Measurements from ENCODE around the gene THEM4.

THEM4 gene

DNA sequence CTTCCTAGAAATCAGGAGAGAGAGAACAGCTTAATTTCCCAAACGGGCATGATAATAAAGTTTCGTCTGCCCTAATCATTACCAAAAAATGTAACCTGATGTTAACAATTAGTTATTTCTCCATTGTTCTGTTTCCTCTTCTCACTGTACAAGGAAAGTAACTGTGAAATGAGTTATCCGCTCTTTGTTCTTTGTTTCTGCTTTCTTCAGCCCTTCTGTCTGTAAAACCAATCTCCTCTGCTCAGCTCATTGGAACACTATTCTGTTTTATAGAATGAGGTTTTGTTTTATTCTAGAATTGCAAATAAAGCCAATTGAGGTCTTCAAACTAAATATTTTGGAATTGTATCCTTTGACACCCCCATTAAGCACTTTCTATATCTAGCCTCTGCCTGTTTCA is 8.8 kb upstream of the THEM4 start:
- DNase-seq (ENCODE audit: low read depth), result no peak
- H3K4me3 ChIP-seq (ENCODE audit: low read depth, low read length), result no peak overlapping the region
- TF ChIP-seq, protein P1, sequence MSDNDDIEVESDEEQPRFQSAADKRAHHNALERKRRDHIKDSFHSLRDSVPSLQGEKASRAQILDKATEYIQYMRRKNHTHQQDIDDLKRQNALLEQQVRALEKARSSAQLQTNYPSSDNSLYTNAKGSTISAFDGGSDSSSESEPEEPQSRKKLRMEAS (IDR thresholded peaks at IDR 0.05; ENCODE audit: low read depth, low read length), result no peak
- no peak for TF ChIP-seq POLR2A (IDR thresholded peaks at IDR 0.05; ENCODE audit: extremely low read depth, insufficient read length)
- TF ChIP-seq MYC (IDR thresholded peaks at IDR 0.05; ENCODE audit: low read depth, low read length), result no peak
- TF ChIP-seq, protein P2, sequence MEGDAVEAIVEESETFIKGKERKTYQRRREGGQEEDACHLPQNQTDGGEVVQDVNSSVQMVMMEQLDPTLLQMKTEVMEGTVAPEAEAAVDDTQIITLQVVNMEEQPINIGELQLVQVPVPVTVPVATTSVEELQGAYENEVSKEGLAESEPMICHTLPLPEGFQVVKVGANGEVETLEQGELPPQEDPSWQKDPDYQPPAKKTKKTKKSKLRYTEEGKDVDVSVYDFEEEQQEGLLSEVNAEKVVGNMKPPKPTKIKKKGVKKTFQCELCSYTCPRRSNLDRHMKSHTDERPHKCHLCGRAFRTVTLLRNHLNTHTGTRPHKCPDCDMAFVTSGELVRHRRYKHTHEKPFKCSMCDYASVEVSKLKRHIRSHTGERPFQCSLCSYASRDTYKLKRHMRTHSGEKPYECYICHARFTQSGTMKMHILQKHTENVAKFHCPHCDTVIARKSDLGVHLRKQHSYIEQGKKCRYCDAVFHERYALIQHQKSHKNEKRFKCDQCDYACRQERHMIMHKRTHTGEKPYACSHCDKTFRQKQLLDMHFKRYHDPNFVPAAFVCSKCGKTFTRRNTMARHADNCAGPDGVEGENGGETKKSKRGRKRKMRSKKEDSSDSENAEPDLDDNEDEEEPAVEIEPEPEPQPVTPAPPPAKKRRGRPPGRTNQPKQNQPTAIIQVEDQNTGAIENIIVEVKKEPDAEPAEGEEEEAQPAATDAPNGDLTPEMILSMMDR (IDR thresholded peaks at IDR 0.05; ENCODE audit: low read depth, low read length), result no peak

DNA sequence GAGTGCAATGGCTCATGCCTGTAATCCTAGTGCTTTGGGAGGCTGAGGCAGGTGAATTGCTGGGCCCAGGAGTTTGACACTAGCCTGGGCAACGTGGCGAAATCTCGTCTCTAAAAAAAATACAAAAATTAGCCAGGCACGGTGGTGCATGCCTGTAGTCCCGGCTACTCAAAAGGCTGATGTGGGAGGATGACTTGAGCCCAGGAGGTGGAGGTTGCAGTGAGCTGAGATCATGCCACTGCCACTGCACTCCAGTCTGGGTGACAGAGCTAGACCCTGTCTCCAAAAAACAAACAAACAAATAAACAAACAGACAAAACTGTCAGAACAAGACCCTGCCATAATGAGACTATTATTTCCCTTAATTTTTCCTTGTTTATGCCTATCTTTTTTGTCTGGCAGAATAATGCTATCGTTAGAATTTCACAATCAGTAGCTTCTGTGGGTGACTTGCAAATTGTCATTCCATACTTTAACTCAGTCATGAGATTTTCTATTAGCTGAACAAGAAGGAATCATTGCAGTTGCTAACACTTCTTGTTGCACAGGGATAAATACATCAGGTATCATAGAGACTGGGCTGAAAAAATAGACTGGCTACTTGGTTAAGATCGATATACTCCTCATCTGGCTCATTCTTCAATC is 7.5 kb upstream of the THEM4 start:
- DNase-seq (ENCODE audit: low read depth), result peak; percentile 32
- H3K4me3 ChIP-seq (ENCODE audit: low read depth, low read length), result no peak overlapping the region
- TF ChIP-seq, protein P2 (IDR thresholded peaks at IDR 0.05; ENCODE audit: low read depth, low read length), result no peak
- no peak for TF ChIP-seq MYC (IDR thresholded peaks at IDR 0.05; ENCODE audit: low read depth, low read length)
- TF ChIP-seq POLR2A (IDR thresholded peaks at IDR 0.05; ENCODE audit: extremely low read depth, insufficient read length), result no peak
- TF ChIP-seq, protein P1 (IDR thresholded peaks at IDR 0.05; ENCODE audit: low read depth, low read length), result no peak

DNA sequence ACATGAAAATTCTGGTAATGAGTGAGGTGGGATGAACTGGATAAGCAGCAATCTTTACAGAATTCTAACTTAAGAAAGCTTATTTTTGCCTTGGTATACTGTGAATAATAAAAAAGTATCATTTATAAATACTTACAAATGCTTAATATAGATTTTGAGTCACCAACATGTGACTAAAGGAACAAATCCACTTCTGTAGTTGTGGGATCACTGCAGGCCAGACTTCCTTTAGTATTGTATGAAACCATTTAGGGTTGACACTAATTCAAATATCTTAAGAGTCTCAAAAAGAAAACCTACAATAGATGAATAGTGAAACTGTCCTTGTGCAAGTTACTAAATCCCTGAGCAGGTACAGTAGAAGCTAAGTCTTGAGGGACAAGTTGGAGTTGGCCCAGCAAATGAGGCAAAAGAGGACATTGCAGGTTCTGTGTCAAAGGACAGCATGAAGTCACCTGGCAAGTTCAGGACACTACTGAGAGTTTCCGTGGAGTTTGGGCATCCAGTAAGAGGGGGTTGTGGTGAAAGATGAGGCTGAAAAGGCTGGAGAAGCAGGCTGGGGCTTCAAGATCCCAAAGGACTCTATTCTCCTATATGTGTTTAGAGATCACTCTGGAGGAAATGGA is 5.9 kb upstream of the THEM4 start:
- TF ChIP-seq POLR2A (IDR thresholded peaks at IDR 0.05; ENCODE audit: extremely low read depth, insufficient read length) (no peak), MYC (IDR thresholded peaks at IDR 0.05; ENCODE audit: low read depth, low read length) (no peak)
- TF ChIP-seq, protein P1 (IDR thresholded peaks at IDR 0.05; ENCODE audit: low read depth, low read length), result no peak
- TF ChIP-seq, protein P2 (IDR thresholded peaks at IDR 0.05; ENCODE audit: low read depth, low read length), result no peak
- no peak for DNase-seq (ENCODE audit: low read depth)

DNA sequence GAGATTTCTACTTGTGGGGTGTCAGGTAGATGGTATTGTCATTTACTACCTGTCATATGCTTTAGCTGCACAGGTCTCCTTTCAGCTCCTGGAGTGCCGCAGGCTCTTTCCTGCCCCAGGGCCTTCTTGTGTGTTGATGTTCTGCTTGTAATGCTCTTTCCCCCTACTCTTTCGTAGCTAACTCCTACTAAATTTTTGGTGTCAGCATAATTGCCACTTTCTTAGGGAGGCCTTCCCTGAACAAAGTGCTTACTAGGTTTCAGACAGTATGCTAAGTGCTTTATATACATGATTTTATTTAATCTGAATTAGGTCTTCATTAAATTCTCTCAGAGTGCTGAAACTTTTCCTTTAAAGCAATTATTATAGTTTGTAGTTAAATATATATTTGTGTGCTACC is 4.8 kb upstream of the THEM4 start:
- H3K4me3 ChIP-seq (ENCODE audit: low read depth, low read length), result no peak overlapping the region
- no peak for DNase-seq (ENCODE audit: low read depth)
- TF ChIP-seq, protein P2 (IDR thresholded peaks at IDR 0.05; ENCODE audit: low read depth, low read length), result no peak
- TF ChIP-seq, protein P1 (IDR thresholded peaks at IDR 0.05; ENCODE audit: low read depth, low read length), result no peak

More for the DNA sequence above, 5.9 kb upstream of the THEM4 start:
- H3K4me3 ChIP-seq (ENCODE audit: low read depth, low read length), result no peak overlapping the region

GRCh38 chr1:151912973-151913372 is 3.7 kb upstream of the THEM4 start:
- no peak for DNase-seq (ENCODE audit: low read depth)
- TF ChIP-seq, protein P2 (IDR thresholded peaks at IDR 0.05; ENCODE audit: low read depth, low read length), result no peak
- no peak overlapping the region for H3K4me3 ChIP-seq (ENCODE audit: low read depth, low read length)
